ENCODE data around the gene CCDC6. TPM values are rescaled to one million over a fixed set of nuclear protein-coding genes. Genes with fewer than 3 reads are reported as not detected.
"Not testable (repeated sequence)": the region's sequence is repeated elsewhere in the genome, so short reads cannot be mapped to it uniquely, and the experiment has no call there.

CCDC6 gene
- total RNA-seq, 2 donors from 2014 or later: 48.1 to 65.0 TPM

- Histone ChIP-seq H3K4me1 (replicated peaks) (no peaks in the 10 kb centered on the region), H3K9me3 (no peaks in the 10 kb centered on the region), H3K4me3 (no peak overlapping the region), H3K36me3 (no peaks in the 10 kb centered on the region), H3K27ac (no peak overlapping the region), H3K27me3 (replicated peaks; ENCODE audit: insufficient read depth) (no peaks in the 10 kb centered on the region)
- intact Hi-C loops (cut with DNase I): no loop called here
- TF ChIP-seq POLR2AphosphoS5 (IDR thresholded peaks at IDR 0.05) (no peak), POLR2A (IDR thresholded peaks at IDR 0.05) (no peak), CTCF (IDR thresholded peaks at IDR 0.05) (no peak)
- DNase-seq (ENCODE audit: low spot score): no peak
- WGBS: 86% methylated on average over 12 of the region's 12 CpGs
Measured at GRCh38 chr10:59750155-59750945, 156.0 kb downstream of the CCDC6 start.

- DNase-seq (ENCODE audit: low spot score): no peak
- Histone ChIP-seq H3K36me3 (no peaks in the 10 kb centered on the region), H3K4me3 (no peak overlapping the region), H3K4me1 (replicated peaks) (no peaks in the 10 kb centered on the region), H3K27me3 (replicated peaks; ENCODE audit: insufficient read depth) (no peaks in the 10 kb centered on the region), H3K27ac (no peak overlapping the region), H3K9me3 (no peaks in the 10 kb centered on the region)
- intact Hi-C loops (cut with DNase I): no loop called here
- TF ChIP-seq CTCF (IDR thresholded peaks at IDR 0.05) (no peak), POLR2A (IDR thresholded peaks at IDR 0.05) (no peak), POLR2AphosphoS5 (IDR thresholded peaks at IDR 0.05) (no peak)
- WGBS: 60% methylated on average over 1 of the region's 1 CpG
Measured at GRCh38 chr10:59748834-59749233, 157.5 kb downstream of the CCDC6 start.

GRCh38 chr10:59745163-59745650 is 161.1 kb downstream of the CCDC6 start:
- Histone ChIP-seq H3K4me3 (no peak overlapping the region), H3K27me3 (replicated peaks; ENCODE audit: insufficient read depth) (no peaks in the 10 kb centered on the region), H3K9me3 (no peaks in the 10 kb centered on the region), H3K4me1 (replicated peaks) (no peaks in the 10 kb centered on the region), H3K27ac (no peak overlapping the region), H3K36me3 (no peaks in the 10 kb centered on the region)
- intact Hi-C loops (cut with DNase I): no loop called here
- TF ChIP-seq CTCF (IDR thresholded peaks at IDR 0.05): no peak
- no peak for TF ChIP-seq POLR2A (IDR thresholded peaks at IDR 0.05)
- no peak for TF ChIP-seq POLR2AphosphoS5 (IDR thresholded peaks at IDR 0.05)
- no peak for DNase-seq (ENCODE audit: low spot score)
- 81% methylated on average over 2 of the region's 2 CpGs for WGBS

- H3K27me3 ChIP-seq (replicated peaks; ENCODE audit: insufficient read depth); H3K27ac ChIP-seq; H3K9me3 ChIP-seq; H3K4me3 ChIP-seq; H3K4me1 ChIP-seq (replicated peaks); H3K36me3 ChIP-seq; DNase-seq (ENCODE audit: low spot score); intact Hi-C loops (cut with DNase I): not testable (repeated sequence)
- WGBS: 58% methylated on average over 6 of the region's 6 CpGs
Measured at GRCh38 chr10:59744762-59745161, 161.6 kb downstream of the CCDC6 start.

GRCh38 chr10:59744156-59744555 is 162.2 kb downstream of the CCDC6 start:
- intact Hi-C loops (cut with DNase I); H3K4me3 ChIP-seq; DNase-seq (ENCODE audit: low spot score); H3K27me3 ChIP-seq (replicated peaks; ENCODE audit: insufficient read depth); H3K36me3 ChIP-seq; H3K27ac ChIP-seq; H3K9me3 ChIP-seq; H3K4me1 ChIP-seq (replicated peaks): not testable (repeated sequence)
- WGBS: 94% methylated on average over 31 of the region's 32 CpGs

GRCh38 chr10:59741583-59741982 is 164.8 kb downstream of the CCDC6 start:
- Histone ChIP-seq H3K4me1 (replicated peaks) (no peaks in the 10 kb centered on the region), H3K9me3 (no peaks in the 10 kb centered on the region), H3K27me3 (replicated peaks; ENCODE audit: insufficient read depth) (no peaks in the 10 kb centered on the region), H3K27ac (no peak overlapping the region), H3K4me3 (no peak overlapping the region), H3K36me3 (no peaks in the 10 kb centered on the region)
- intact Hi-C loops (cut with DNase I): no loop called here
- WGBS: 94% methylated on average over 5 of the region's 5 CpGs
- DNase-seq (ENCODE audit: low spot score): no peak
- TF ChIP-seq POLR2A (IDR thresholded peaks at IDR 0.05) (no peak), CTCF (IDR thresholded peaks at IDR 0.05) (no peak), POLR2AphosphoS5 (IDR thresholded peaks at IDR 0.05) (no peak)

Measured in prostate gland (tissue), 2 donors.